ENCODE data around the gene NEGR1.

Gene NEGR1

GRCh38 chr1:71850515-71850914, 431.8 kb downstream of the NEGR1 start:
- no peak for DNase-seq (ENCODE audit: low read depth in 2 of 2)

GRCh38 chr1:71843012-71843411, 439.3 kb downstream of the NEGR1 start:
- no peak for DNase-seq (ENCODE audit: low read depth in 2 of 2)

- no peak for DNase-seq (ENCODE audit: low read depth in 2 of 2)
Observed at GRCh38 chr1:71839876-71840275, 442.5 kb downstream of the NEGR1 start.

GRCh38 chr1:71836904-71837303, 445.4 kb downstream of the NEGR1 start:
- no peak for DNase-seq (ENCODE audit: low read depth in 2 of 2)

- no peak for DNase-seq (ENCODE audit: low read depth in 2 of 2)
Observed at GRCh38 chr1:71835442-71835813, 446.9 kb downstream of the NEGR1 start.

- no peak for DNase-seq (ENCODE audit: low read depth in 2 of 2)
Observed at GRCh38 chr1:71834601-71835441, 447.5 kb downstream of the NEGR1 start.

- no peak for DNase-seq (ENCODE audit: low read depth in 2 of 2)
Observed at GRCh38 chr1:71831646-71832045, 450.7 kb downstream of the NEGR1 start.

- DNase-seq (ENCODE audit: low read depth in 2 of 2), result no peak
Observed at GRCh38 chr1:71829346-71829745, 453.0 kb downstream of the NEGR1 start.

- no peak for DNase-seq (ENCODE audit: low read depth in 2 of 2)
Observed at GRCh38 chr1:71828431-71829012, 453.8 kb downstream of the NEGR1 start.

GRCh38 chr1:71823708-71824305, 458.5 kb downstream of the NEGR1 start:
- DNase-seq (ENCODE audit: low read depth in 2 of 2), result no peak

- DNase-seq (ENCODE audit: low read depth in 2 of 2), result no peak
Observed at GRCh38 chr1:71817028-71817427, 465.3 kb downstream of the NEGR1 start.

GRCh38 chr1:71809085-71809484, 473.3 kb downstream of the NEGR1 start:
- DNase-seq (ENCODE audit: low read depth in 2 of 2), result no peak

GRCh38 chr1:71804140-71804539, 478.2 kb downstream of the NEGR1 start:
- no peak for DNase-seq (ENCODE audit: low read depth in 2 of 2)

- DNase-seq (ENCODE audit: low read depth in 2 of 2), result no peak
Observed at GRCh38 chr1:71796006-71796405, 486.3 kb downstream of the NEGR1 start.

GRCh38 chr1:71792264-71792663, 490.1 kb downstream of the NEGR1 start:
- DNase-seq (ENCODE audit: low read depth in 2 of 2), result no peak

GRCh38 chr1:71788113-71788512, 494.2 kb downstream of the NEGR1 start:
- DNase-seq (ENCODE audit: low read depth in 2 of 2), result no peak

- no peak for DNase-seq (ENCODE audit: low read depth in 2 of 2)
Observed at GRCh38 chr1:71787699-71788098, 494.6 kb downstream of the NEGR1 start.

GRCh38 chr1:71786218-71786617, 496.1 kb downstream of the NEGR1 start:
- DNase-seq (ENCODE audit: low read depth in 2 of 2), result no peak

- DNase-seq (ENCODE audit: low read depth in 2 of 2), result no peak
Observed at GRCh38 chr1:71785450-71785849, 496.9 kb downstream of the NEGR1 start.

GRCh38 chr1:71785000-71785399, 497.3 kb downstream of the NEGR1 start:
- DNase-seq (ENCODE audit: low read depth in 2 of 2), result no peak

- no peak for DNase-seq (ENCODE audit: low read depth in 2 of 2)
Observed at GRCh38 chr1:71784241-71784640, 498.1 kb downstream of the NEGR1 start.

GRCh38 chr1:71783071-71783470, 499.3 kb downstream of the NEGR1 start:
- DNase-seq (ENCODE audit: low read depth in 2 of 2), result no peak

GRCh38 chr1:71781450-71781849, 500.9 kb downstream of the NEGR1 start:
- DNase-seq (ENCODE audit: low read depth in 2 of 2), result no peak
